Measurements from ENCODE around the gene TRIM66. TPM values are rescaled to one million over a fixed set of nuclear protein-coding genes. Genes with fewer than 3 reads are reported as not detected.

Gene TRIM66
- total and polyA plus RNA-seq, 10 of the 15 experiments (the other 5 are each of a cell fraction or from before 2014, with no cell fraction given) = 1.7 to 14.5 (median 7.4) TPM

GRCh38 chr11:8593935-8594909, 88.2 kb downstream of the TRIM66 start, which contains the start of gene STK33 (continued):
- TF ChIP-seq, protein P1, sequence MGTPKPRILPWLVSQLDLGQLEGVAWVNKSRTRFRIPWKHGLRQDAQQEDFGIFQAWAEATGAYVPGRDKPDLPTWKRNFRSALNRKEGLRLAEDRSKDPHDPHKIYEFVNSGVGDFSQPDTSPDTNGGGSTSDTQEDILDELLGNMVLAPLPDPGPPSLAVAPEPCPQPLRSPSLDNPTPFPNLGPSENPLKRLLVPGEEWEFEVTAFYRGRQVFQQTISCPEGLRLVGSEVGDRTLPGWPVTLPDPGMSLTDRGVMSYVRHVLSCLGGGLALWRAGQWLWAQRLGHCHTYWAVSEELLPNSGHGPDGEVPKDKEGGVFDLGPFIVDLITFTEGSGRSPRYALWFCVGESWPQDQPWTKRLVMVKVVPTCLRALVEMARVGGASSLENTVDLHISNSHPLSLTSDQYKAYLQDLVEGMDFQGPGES (IDR thresholded peaks at IDR 0.05) = no peak
- peak; percentile 28 to 87; a peak in 3 of 4 replicates for TF ChIP-seq BHLHE40 (IDR thresholded peaks at IDR 0.05; ENCODE audit: borderline replicate concordance in 1 of 2, low read depth in 2 of 2, low read length in 1 of 2)
- no peak for TF ChIP-seq MTA3 (IDR thresholded peaks at IDR 0.05; ENCODE audit: borderline replicate concordance, low read length)
- 0 out of 2 replicates have a peak, but pooled peaks have one; percentile 14 for TF ChIP-seq NFYB (IDR thresholded peaks at IDR 0.05; ENCODE audit: insufficient read depth, low read depth, low read length)
- peak; percentile 98 for TF ChIP-seq BMI1 (IDR thresholded peaks at IDR 0.05; ENCODE audit: borderline replicate concordance)
- peak; percentile 44; the same call in 1 of the 2 replicates for TF ChIP-seq RFX5 (IDR thresholded peaks at IDR 0.05; ENCODE audit: low read depth, low read length)
- no peak for TF ChIP-seq JUND (IDR thresholded peaks at IDR 0.05; ENCODE audit: low read depth, low read length)
- TF ChIP-seq, protein P2, sequence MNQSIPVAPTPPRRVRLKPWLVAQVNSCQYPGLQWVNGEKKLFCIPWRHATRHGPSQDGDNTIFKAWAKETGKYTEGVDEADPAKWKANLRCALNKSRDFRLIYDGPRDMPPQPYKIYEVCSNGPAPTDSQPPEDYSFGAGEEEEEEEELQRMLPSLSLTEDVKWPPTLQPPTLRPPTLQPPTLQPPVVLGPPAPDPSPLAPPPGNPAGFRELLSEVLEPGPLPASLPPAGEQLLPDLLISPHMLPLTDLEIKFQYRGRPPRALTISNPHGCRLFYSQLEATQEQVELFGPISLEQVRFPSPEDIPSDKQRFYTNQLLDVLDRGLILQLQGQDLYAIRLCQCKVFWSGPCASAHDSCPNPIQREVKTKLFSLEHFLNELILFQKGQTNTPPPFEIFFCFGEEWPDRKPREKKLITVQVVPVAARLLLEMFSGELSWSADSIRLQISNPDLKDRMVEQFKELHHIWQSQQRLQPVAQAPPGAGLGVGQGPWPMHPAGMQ (IDR thresholded peaks at IDR 0.05; ENCODE audit: borderline replicate concordance) = peak; percentile 66
- TF ChIP-seq NR2F1 (conservative IDR thresholded peaks at IDR 0.05) = peak; percentile 48; the same call in 1 of the 2 replicates
- peak; percentile 32; the same call in 1 of the 2 replicates for TF ChIP-seq CREB1 (IDR thresholded peaks at IDR 0.05; ENCODE audit: low read depth)
- TF ChIP-seq CUX1 (IDR thresholded peaks at IDR 0.05; ENCODE audit: insufficient replicate concordance, low read depth, low read length) = no peak
- TF ChIP-seq RCOR1 (conservative IDR thresholded peaks at IDR 0.05; ENCODE audit: low read depth, low read length) = 0 out of 2 replicates have a peak, but pooled peaks have one; percentile 47
- TF ChIP-seq, protein P3, sequence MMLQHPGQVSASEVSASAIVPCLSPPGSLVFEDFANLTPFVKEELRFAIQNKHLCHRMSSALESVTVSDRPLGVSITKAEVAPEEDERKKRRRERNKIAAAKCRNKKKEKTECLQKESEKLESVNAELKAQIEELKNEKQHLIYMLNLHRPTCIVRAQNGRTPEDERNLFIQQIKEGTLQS (IDR thresholded peaks at IDR 0.05; ENCODE audit: borderline replicate concordance, extremely low read depth, low read depth, low read length) = peak; percentile 74; the same call in 1 of the 2 replicates
- no peak for TF ChIP-seq SIX5 (IDR thresholded peaks at IDR 0.05; ENCODE audit: low read depth, low read length, severe bottlenecking)
- peak; percentile 63 for TF ChIP-seq POLR2AphosphoS5 (IDR thresholded peaks at IDR 0.05; ENCODE audit: low read length)
- TF ChIP-seq KLF5 (IDR thresholded peaks at IDR 0.05; ENCODE audit: partially characterized antibody) = peak; percentile 76

All from GM12878 (cell line).